Measurements from ENCODE around the gene FAM151B. TPM values are rescaled to one million over a fixed set of nuclear protein-coding genes. Genes with fewer than 3 reads are reported as not detected.
"Not testable (repeated sequence)": the region's sequence is repeated elsewhere in the genome, so short reads cannot be mapped to it uniquely, and the experiment has no call there.

FAM151B gene
- total and polyA plus RNA-seq, 4 donors = 0.95 to 4.4 (median 2.6) TPM

GRCh38 chr5:80470631-80471030, 17.3 kb upstream of the FAM151B start:
- ATAC-seq (ENCODE audit: low FRiP score); H3K4me3 ChIP-seq (ENCODE audit: low read length in 2 of 2); H3K4me1 ChIP-seq (ENCODE audit: control insufficient read depth in 1 of 2, insufficient read depth in 2 of 2, low read length in 2 of 2); intact Hi-C loops (cut with DNase I); H3K27ac ChIP-seq (ENCODE audit: low read depth in 1 of 2, low read length in 2 of 2); DNase-seq; H3K27me3 ChIP-seq (ENCODE audit: control insufficient read depth in 1 of 2, insufficient read depth in 2 of 2, low read length in 1 of 2); H3K36me3 ChIP-seq (ENCODE audit: control insufficient read depth in 1 of 2, insufficient read depth in 2 of 2, low read length in 1 of 2); H3K9me3 ChIP-seq (ENCODE audit: control insufficient read depth, low read length): not testable (repeated sequence)
- WGBS, 2 donors = 94 to 100% methylated on average over 1 to 2 of the region's 2 CpGs

- ATAC-seq (ENCODE audit: low FRiP score) = no peak
- no peak overlapping the region for H3K27ac ChIP-seq (ENCODE audit: low read depth in 1 of 2, low read length in 2 of 2)
- no peaks in the 10 kb centered on the region for H3K4me1 ChIP-seq (ENCODE audit: control insufficient read depth in 1 of 2, insufficient read depth in 2 of 2, low read length in 2 of 2)
- H3K9me3 ChIP-seq (ENCODE audit: control insufficient read depth, low read length) = peaks cover 2% of the 10 kb centered on the region
- no peak for DNase-seq
- H3K36me3 ChIP-seq (ENCODE audit: control insufficient read depth in 1 of 2, insufficient read depth in 2 of 2, low read length in 1 of 2) = peaks cover 1 to 3% of the 10 kb centered on the region in 2 donors
- intact Hi-C loops (cut with DNase I) = no loop called here
- H3K27me3 ChIP-seq (ENCODE audit: control insufficient read depth in 1 of 2, insufficient read depth in 2 of 2, low read length in 1 of 2) = no peaks in the 10 kb centered on the region
- H3K4me3 ChIP-seq (ENCODE audit: low read length in 2 of 2) = no peak overlapping the region
- WGBS, 2 donors = 94 to 98% methylated on average over 2 of the region's 2 CpGs
Observed at GRCh38 chr5:80474929-80475328, 13.0 kb upstream of the FAM151B start.

- no peaks in the 10 kb centered on the region for H3K9me3 ChIP-seq (ENCODE audit: control insufficient read depth, low read length)
- ATAC-seq (ENCODE audit: low FRiP score) = no peak
- H3K4me1 ChIP-seq (ENCODE audit: control insufficient read depth in 1 of 2, insufficient read depth in 2 of 2, low read length in 2 of 2) = no peaks in the 10 kb centered on the region
- no peak overlapping the region for H3K27ac ChIP-seq (ENCODE audit: low read depth in 1 of 2, low read length in 2 of 2)
- DNase-seq = no peak
- intact Hi-C loops (cut with DNase I) = loop anchor here in 1 of 2 donors (10.0 kb wide), 1 partner anchor 175 kb away; the partner anchor contains the start of genes DHFR and MSH3
- H3K4me3 ChIP-seq (ENCODE audit: low read length in 2 of 2) = no peak overlapping the region
- no peaks in the 10 kb centered on the region for H3K27me3 ChIP-seq (ENCODE audit: control insufficient read depth in 1 of 2, insufficient read depth in 2 of 2, low read length in 1 of 2)
- peaks cover 0 to 2% of the 10 kb centered on the region in 2 donors for H3K36me3 ChIP-seq (ENCODE audit: control insufficient read depth in 1 of 2, insufficient read depth in 2 of 2, low read length in 1 of 2)
Observed at GRCh38 chr5:80479713-80480112, 8.2 kb upstream of the FAM151B start.

GRCh38 chr5:80480354-80480753, 7.5 kb upstream of the FAM151B start:
- Histone ChIP-seq H3K9me3 (ENCODE audit: control insufficient read depth, low read length) (no peaks in the 10 kb centered on the region), H3K4me3 (ENCODE audit: low read length in 2 of 2) (no peak overlapping the region), H3K36me3 (ENCODE audit: control insufficient read depth in 1 of 2, insufficient read depth in 2 of 2, low read length in 1 of 2) (peaks cover 0 to 2% of the 10 kb centered on the region in 2 donors), H3K27me3 (ENCODE audit: control insufficient read depth in 1 of 2, insufficient read depth in 2 of 2, low read length in 1 of 2) (no peaks in the 10 kb centered on the region), H3K4me1 (ENCODE audit: control insufficient read depth in 1 of 2, insufficient read depth in 2 of 2, low read length in 2 of 2) (no peaks in the 10 kb centered on the region), H3K27ac (ENCODE audit: low read depth in 1 of 2, low read length in 2 of 2) (no peak overlapping the region)
- ATAC-seq (ENCODE audit: low FRiP score) (no peak), DNase-seq (no peak)
- 97 to 98% methylated on average over 2 of the region's 2 CpGs for WGBS, 2 donors
- intact Hi-C loops (cut with DNase I) = loop anchor here in 1 of 2 donors (10.0 kb wide), 1 partner anchor 174 kb away; the partner anchor contains the start of genes DHFR and MSH3

- no peaks in the 10 kb centered on the region for H3K4me1 ChIP-seq (ENCODE audit: control insufficient read depth in 1 of 2, insufficient read depth in 2 of 2, low read length in 2 of 2)
- DNase-seq (no peak), ATAC-seq (ENCODE audit: low FRiP score) (no peak)
- no peaks in the 10 kb centered on the region for H3K27me3 ChIP-seq (ENCODE audit: control insufficient read depth in 1 of 2, insufficient read depth in 2 of 2, low read length in 1 of 2)
- no peak overlapping the region for H3K4me3 ChIP-seq (ENCODE audit: low read length in 2 of 2)
- no peaks in the 10 kb centered on the region for H3K9me3 ChIP-seq (ENCODE audit: control insufficient read depth, low read length)
- 97 to 98% methylated on average over 3 of the region's 3 CpGs for WGBS, 2 donors
- no peak overlapping the region for H3K27ac ChIP-seq (ENCODE audit: low read depth in 1 of 2, low read length in 2 of 2)
- intact Hi-C loops (cut with DNase I) = loop anchor here in 1 of 2 donors (10.0 kb wide), 1 partner anchor 174 kb away; the partner anchor contains the start of genes DHFR and MSH3
- peaks cover 0 to 2% of the 10 kb centered on the region in 2 donors for H3K36me3 ChIP-seq (ENCODE audit: control insufficient read depth in 1 of 2, insufficient read depth in 2 of 2, low read length in 1 of 2)
Observed at GRCh38 chr5:80481019-80481893, 6.6 kb upstream of the FAM151B start.

GRCh38 chr5:80482578-80482977, 5.3 kb upstream of the FAM151B start:
- Histone ChIP-seq H3K27ac (ENCODE audit: low read depth in 1 of 2, low read length in 2 of 2) (no peak overlapping the region), H3K9me3 (ENCODE audit: control insufficient read depth, low read length) (no peaks in the 10 kb centered on the region), H3K4me3 (ENCODE audit: low read length in 2 of 2) (no peak overlapping the region), H3K27me3 (ENCODE audit: control insufficient read depth in 1 of 2, insufficient read depth in 2 of 2, low read length in 1 of 2) (no peaks in the 10 kb centered on the region), H3K36me3 (ENCODE audit: control insufficient read depth in 1 of 2, insufficient read depth in 2 of 2, low read length in 1 of 2) (peaks cover 0 to 2% of the 10 kb centered on the region in 2 donors), H3K4me1 (ENCODE audit: control insufficient read depth in 1 of 2, insufficient read depth in 2 of 2, low read length in 2 of 2) (no peaks in the 10 kb centered on the region)
- DNase-seq (no peak), ATAC-seq (ENCODE audit: low FRiP score) (no peak)
- intact Hi-C loops (cut with DNase I) = loop anchor here in 1 of 2 donors (10.0 kb wide), 1 partner anchor 172 kb away; the partner anchor contains the start of genes DHFR and MSH3
- WGBS, 2 donors = 73 to 75% methylated on average over 4 of the region's 4 CpGs

- ATAC-seq (ENCODE audit: low FRiP score) = no peak
- no peaks in the 10 kb centered on the region for H3K4me1 ChIP-seq (ENCODE audit: control insufficient read depth in 1 of 2, insufficient read depth in 2 of 2, low read length in 2 of 2)
- intact Hi-C loops (cut with DNase I) = loop anchor here in 1 of 2 donors (10.0 kb wide), 1 partner anchor 171 kb away; the partner anchor contains the start of genes DHFR and MSH3
- peaks cover 0 to 2% of the 10 kb centered on the region in 2 donors for H3K36me3 ChIP-seq (ENCODE audit: control insufficient read depth in 1 of 2, insufficient read depth in 2 of 2, low read length in 1 of 2)
- no peak for DNase-seq
- H3K27ac ChIP-seq (ENCODE audit: low read depth in 1 of 2, low read length in 2 of 2) = no peak overlapping the region
- WGBS, 2 donors = 97 to 98% methylated on average over 3 of the region's 3 CpGs
- H3K9me3 ChIP-seq (ENCODE audit: control insufficient read depth, low read length) = no peaks in the 10 kb centered on the region
- H3K4me3 ChIP-seq (ENCODE audit: low read length in 2 of 2) = no peak overlapping the region
- no peaks in the 10 kb centered on the region for H3K27me3 ChIP-seq (ENCODE audit: control insufficient read depth in 1 of 2, insufficient read depth in 2 of 2, low read length in 1 of 2)
Observed at GRCh38 chr5:80483636-80484232, 4.2 kb upstream of the FAM151B start.

- Histone ChIP-seq H3K27me3 (ENCODE audit: control insufficient read depth in 1 of 2, insufficient read depth in 2 of 2, low read length in 1 of 2) (no peaks in the 10 kb centered on the region), H3K36me3 (ENCODE audit: control insufficient read depth in 1 of 2, insufficient read depth in 2 of 2, low read length in 1 of 2) (no peaks in the 10 kb centered on the region), H3K27ac (ENCODE audit: low read depth in 1 of 2, low read length in 2 of 2) (no peak overlapping the region), H3K4me3 (ENCODE audit: low read length in 2 of 2) (peak overlapping the region; percentile 52 to 62), H3K9me3 (ENCODE audit: control insufficient read depth, low read length) (no peaks in the 10 kb centered on the region), H3K4me1 (ENCODE audit: control insufficient read depth in 1 of 2, insufficient read depth in 2 of 2, low read length in 2 of 2) (no peaks in the 10 kb centered on the region)
- ATAC-seq (ENCODE audit: low FRiP score) = no peak
- no peak for DNase-seq
- intact Hi-C loops (cut with DNase I) = loop anchor here in 1 of 2 donors (5.0 to 10.0 kb wide), 2 partner anchors 167 to 185 kb away; partner anchors contain the start of genes DHFR and MSH3
- 54 to 56% methylated on average over 18 of the region's 18 CpGs for WGBS, 2 donors
Observed at GRCh38 chr5:80487444-80487828, 464 bp upstream of the FAM151B start.

Measured in aorta (tissue), 5 donors.